ENCODE measurements around the gene PVALB.

DNA sequence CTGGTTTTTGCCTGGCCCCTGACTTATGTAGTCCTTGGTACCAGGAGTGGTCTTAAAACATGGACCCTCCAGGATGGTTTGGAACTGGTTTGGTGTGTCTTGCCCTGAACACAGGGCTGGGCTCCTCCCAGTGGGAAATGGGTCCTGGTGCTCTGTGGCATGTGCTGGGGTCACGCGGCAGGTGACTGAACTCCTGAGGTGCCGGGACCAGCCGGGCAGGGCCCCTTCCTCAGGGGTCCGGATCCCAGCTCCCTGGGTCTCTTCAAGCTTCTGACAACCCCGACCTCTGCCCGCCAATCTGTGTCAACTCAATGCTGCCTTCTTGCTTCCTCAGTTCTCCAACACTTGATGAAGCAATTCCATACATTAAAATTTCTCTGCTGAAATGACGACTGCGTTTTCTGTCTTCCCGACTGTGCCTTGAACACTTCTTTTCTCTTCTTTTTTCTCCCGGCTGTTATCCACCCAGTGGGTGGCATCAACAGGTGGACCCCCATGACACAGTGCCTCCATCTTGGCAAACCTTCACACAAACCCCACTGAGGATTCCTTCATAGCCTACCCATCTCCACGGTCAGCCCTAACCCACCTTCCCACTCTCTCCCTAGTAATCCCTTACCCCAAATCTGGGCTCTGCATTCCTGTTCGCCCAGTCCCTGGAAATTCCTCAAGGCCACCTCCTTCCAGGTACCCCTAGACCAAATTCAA is 45.3 kb downstream of the PVALB start:
- TF ChIP-seq POLR2A (IDR thresholded peaks at IDR 0.05) (no peak), CTCF (IDR thresholded peaks at IDR 0.05) (no peak)
